Thyroid gland (tissue), 4 donors: ENCODE results near the gene HSPA2.

ENCODE experiments used
- POLR2A ChIP-seq, 2 donors: fragments of 450-650 bp; IDR thresholded peaks; one replicate each; pipeline ENCODE4 v1.6.1; 2017; ENCODE audit warnings: antibody characterized with exemption in 2 of 2, mild to moderate bottlenecking in 2 of 2, moderate library complexity in 1 of 2
- TF ChIP-seq, protein P1 (sequence below), 6 experiments: fragments of 200-600 bp in 3 of 6; fragments of 450-650 bp in 3 of 6; sonication (generic) in 3 of 6; IDR thresholded peaks; one replicate each; pipeline ENCODE4 v1.5.1; 2016 to 2019; ENCODE audit warnings: antibody characterized with exemption in 6 of 6, mild to moderate bottlenecking in 2 of 6, inconsistent platforms in 1 of 6, moderate library complexity in 1 of 6

DNA sequence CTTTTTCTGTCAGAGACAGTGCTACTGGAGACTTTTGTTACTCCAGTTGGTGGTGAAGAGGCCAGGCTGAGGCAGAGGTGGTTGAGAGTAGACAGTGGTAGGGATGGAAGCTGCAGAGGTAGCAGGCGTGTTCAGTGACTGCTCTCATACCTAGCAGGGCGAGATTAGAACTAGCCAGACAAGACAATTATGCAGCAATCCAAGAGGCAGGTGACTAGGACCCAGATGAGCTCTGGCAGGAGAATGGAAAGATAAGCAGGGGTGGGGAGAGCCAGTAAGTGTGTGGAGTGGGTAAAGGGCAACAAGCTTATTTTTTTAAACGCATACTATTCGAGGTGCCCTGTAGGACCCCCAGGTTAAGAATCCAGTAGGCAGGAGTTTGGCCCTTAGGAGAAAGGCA is 14.0 kb downstream of the HSPA2 start:
- TF ChIP-seq, protein P1, sequence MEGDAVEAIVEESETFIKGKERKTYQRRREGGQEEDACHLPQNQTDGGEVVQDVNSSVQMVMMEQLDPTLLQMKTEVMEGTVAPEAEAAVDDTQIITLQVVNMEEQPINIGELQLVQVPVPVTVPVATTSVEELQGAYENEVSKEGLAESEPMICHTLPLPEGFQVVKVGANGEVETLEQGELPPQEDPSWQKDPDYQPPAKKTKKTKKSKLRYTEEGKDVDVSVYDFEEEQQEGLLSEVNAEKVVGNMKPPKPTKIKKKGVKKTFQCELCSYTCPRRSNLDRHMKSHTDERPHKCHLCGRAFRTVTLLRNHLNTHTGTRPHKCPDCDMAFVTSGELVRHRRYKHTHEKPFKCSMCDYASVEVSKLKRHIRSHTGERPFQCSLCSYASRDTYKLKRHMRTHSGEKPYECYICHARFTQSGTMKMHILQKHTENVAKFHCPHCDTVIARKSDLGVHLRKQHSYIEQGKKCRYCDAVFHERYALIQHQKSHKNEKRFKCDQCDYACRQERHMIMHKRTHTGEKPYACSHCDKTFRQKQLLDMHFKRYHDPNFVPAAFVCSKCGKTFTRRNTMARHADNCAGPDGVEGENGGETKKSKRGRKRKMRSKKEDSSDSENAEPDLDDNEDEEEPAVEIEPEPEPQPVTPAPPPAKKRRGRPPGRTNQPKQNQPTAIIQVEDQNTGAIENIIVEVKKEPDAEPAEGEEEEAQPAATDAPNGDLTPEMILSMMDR (IDR thresholded peaks at IDR 0.05) = no peak
- no peak for TF ChIP-seq POLR2A (IDR thresholded peaks at IDR 0.05)
